NCI-H2171 treated with DMSO at 0.1 percent for 48 hours (cell line): Measurements from ENCODE around the gene RFTN1.

ENCODE experiments used
- DNase-seq: peaks from one replicate; lab custom pipeline; 2025; lab: John Stamatoyannopoulos, UW

RFTN1 gene

DNA sequence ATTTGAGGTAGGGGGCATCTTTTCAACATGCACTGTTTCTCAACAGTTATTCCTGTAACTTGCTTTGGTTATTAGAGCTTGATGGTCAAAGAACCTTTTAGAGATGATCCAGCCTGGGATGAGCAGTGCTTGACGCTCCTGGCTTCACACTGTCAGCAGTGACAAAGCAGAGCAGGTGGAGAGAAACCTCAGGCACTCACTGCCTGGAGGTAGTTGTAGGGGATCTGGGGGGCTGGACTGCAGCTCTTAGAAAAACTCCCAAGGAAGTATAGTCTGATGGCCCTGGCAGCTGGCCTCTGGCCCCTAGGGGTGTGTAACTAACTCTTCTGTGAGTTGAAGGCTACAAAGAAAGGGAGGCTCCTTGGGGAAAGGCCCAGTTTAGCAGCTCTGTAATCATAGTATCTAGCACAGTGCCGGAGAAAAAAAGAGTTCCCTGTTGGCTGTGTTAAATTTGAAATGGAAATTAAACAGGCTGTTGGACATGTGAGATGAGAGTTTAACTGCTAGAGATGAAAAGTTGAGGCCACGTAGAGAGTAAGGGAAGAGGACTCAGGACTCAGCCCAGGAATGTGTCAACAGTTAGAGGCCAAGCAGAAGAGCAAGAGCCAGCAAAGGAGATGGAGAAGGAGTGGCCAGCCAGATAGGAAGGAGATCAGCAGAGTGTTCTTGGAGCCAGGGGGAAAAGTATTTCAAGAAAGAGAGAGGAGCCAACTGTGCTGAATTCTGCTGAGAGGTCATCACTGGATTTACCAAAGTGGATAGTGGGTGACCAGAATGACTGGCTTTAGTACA, 234.3 kb downstream of the RFTN1 start:
- DNase-seq: no peak

DNA sequence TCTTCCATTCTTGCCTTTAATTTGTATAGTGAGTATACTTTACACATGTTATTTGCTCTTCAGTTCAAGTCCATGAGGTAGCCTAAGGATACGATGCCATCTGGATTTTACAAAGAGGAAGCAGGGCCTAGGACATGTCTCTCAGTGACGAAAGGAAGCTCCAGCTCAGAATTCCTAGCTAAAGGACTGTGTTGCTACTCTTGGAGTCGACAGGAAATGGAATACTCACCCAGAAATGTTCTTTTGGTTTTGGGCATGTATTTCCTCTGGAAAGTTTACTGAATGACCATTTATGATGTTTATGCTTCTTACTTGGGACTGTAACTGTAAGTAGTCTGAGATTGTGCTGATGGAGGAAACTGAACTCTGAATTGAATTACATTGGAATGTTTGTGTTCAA, 236.0 kb downstream of the RFTN1 start:
- DNase-seq: no peak

DNA sequence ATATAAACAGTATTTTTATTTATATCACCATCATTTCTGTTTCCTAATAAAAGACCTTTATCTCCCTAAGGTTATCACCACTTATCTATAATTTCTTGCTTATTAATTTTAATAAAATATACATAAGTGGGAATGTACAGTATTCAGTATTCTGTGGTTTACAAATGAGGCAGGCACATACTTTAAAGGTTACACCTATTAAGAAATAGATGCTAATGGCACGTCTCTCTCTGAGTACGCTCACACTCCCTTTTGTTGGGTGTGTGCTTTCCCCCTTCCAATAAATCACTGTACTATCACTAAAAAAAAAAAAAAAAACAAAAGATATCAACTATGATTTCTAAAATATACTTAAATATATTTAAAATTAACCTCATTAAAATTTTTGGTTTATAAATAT, 239.6 kb downstream of the RFTN1 start:
- DNase-seq: no peak

DNA sequence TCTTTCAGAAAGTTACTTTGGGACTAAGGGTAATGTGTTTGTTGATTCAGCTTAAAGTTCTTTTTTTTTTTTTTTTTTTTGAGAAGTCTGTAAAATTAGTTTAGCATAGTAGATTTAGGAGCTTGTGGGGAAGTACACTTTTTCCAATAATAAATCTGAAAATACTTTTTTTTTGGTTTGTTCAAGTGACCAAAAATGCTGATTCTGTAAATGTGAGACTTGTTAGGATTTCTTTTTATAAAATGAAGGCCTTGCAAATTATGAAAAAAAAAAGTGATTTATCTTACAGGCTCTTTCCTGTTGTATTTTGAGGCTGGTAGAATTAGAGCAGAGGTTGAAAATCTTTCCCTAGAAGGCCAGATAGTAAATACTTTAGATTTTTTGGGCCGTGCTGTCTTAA, 240.9 kb downstream of the RFTN1 start:
- no peak for DNase-seq

DNA sequence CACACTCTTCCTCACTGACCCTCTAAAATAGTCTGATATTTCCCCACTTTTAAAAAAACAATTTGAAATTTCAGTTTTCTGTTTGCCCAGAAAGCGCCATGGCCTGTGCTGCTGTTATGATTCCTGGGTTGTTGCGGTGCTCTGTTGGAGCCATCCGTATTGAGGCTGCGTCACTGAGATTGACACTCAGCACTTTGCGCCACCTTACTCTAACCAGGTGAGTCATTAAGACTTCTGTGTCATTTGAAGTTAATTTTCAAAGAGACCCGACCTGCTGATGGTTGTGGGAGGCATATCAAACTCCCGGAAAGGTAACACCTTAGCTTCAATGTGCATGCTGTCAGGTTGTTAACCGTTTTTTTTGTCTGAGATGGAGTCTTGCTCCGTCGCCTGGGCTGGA, 242.6 kb downstream of the RFTN1 start:
- DNase-seq: no peak

DNA sequence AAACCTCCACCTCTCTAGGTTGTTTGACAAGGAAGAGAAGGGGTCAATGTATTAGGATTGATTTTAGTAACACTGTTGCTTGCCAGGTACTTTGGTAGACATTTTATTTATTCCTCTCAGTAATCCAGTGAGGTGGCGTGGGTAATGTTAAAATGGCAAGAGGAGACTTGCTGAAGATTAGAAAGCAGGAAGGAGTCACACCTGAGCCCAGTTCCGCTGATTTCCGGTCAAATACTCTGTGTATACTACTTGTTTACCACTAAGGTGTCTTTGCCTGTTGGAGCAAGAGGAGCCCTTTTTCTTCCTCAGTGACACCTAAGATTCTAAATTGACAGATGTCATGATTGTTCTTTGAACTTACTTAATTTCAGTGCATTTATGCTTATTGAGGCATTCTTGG, 246.8 kb downstream of the RFTN1 start:
- no peak for DNase-seq
